Mucosa of descending colon (tissue), 3 donors: Measurements from ENCODE around the gene SPECC1. TPM values are rescaled to one million over a fixed set of nuclear protein-coding genes. Genes with fewer than 3 reads are reported as not detected.

ENCODE experiments used
- ATAC-seq: fragments of 200-7000 bp; cut with Tn5 transposase; one replicate; pipeline ENCODE4 v1.9.1; 2020; ENCODE audit warnings: mild to moderate bottlenecking, moderate library complexity
- DNase-seq, 3 donors: peaks; one replicate each; pipeline ENCODE4 v3.0.0-alpha.2; 2020
- H3K36me3 ChIP-seq: fragments of 200-600 bp; one replicate; pipeline ENCODE4 v1.8.0; 2021; ENCODE audit warnings: low read depth, mild to moderate bottlenecking
- H3K4me1 ChIP-seq: fragments of 200-600 bp; one replicate; pipeline ENCODE4 v1.8.0; 2021; ENCODE audit warnings: low read depth, mild to moderate bottlenecking
- H3K4me3 ChIP-seq: fragments of 200-600 bp; one replicate; pipeline ENCODE4 v1.8.0; 2021; ENCODE audit warnings: mild to moderate bottlenecking
- H3K9me3 ChIP-seq: fragments of 200-600 bp; one replicate; pipeline ENCODE4 v1.8.0; 2021; ENCODE audit warnings: mild to moderate bottlenecking
- CTCF ChIP-seq: fragments of 200-600 bp; IDR thresholded peaks from one replicate; pipeline ENCODE4 v1.8.0; 2022; ENCODE audit warnings: antibody characterized with exemption, mild to moderate bottlenecking
- intact Hi-C, 2 donors: fragments of 100-400 bp; cut with DNase I in 1 of 2; cut with micrococcal nuclease in 1 of 2; formaldehyde crosslinking; loops; one replicate each; pipeline versions ENCODE4 v1.11.0 to v1.11.1; 2022; cut with DNase I, micrococcal nuclease
- total RNA-seq, 3 donors: library from RNA; stranded (reverse); fragmentation: NEBNext Ultra II Directional in 2 of 3; extraction: Animal tissue kit (Norgen Biotek cat#: 25700) in 2 of 3; gene quantifications; one replicate each; pipeline versions ENCODE4 v1.2.1 to v1.2.4, GENCODE V29; 2021 to 2023
- donor health status: DM: no; HTN: no; CAD: no; lungs with moderate emphysema.
- donor health status: DM: no; HTN: no; CAD: no.
- donor health status: DM: no; HTN: yes; CAD: no.

SPECC1 gene
- total RNA-seq, 3 donors from 2014 or later = 36.2 to 86.3 (median 85.7) TPM

GRCh38 chr17:20217677-20218076, 208.5 kb downstream of the SPECC1 start:
- ATAC-seq (no peak), DNase-seq (no peak)
- Histone ChIP-seq H3K9me3 (no peaks in the 10 kb centered on the region), H3K4me3 (no peak overlapping the region), H3K36me3 (no peaks in the 10 kb centered on the region), H3K4me1 (no peaks in the 10 kb centered on the region)
- intact Hi-C loops = no loop called here
- TF ChIP-seq CTCF = no peak

GRCh38 chr17:20218272-20218671, 209.1 kb downstream of the SPECC1 start:
- Histone ChIP-seq H3K9me3 (no peaks in the 10 kb centered on the region), H3K4me3 (no peak overlapping the region), H3K36me3 (no peaks in the 10 kb centered on the region), H3K4me1 (no peaks in the 10 kb centered on the region)
- no peak for DNase-seq
- no peak for TF ChIP-seq CTCF
- ATAC-seq = no peak
- intact Hi-C loops = no loop called here

- ATAC-seq = no peak
- no peak for DNase-seq
- intact Hi-C loops = no loop called here
- Histone ChIP-seq H3K9me3 (no peaks in the 10 kb centered on the region), H3K36me3 (no peaks in the 10 kb centered on the region), H3K4me1 (no peaks in the 10 kb centered on the region), H3K4me3 (no peak overlapping the region)
- TF ChIP-seq CTCF = no peak
Measured at GRCh38 chr17:20223808-20224328, 214.7 kb downstream of the SPECC1 start.

GRCh38 chr17:20224379-20224778, 215.2 kb downstream of the SPECC1 start:
- no peak for TF ChIP-seq CTCF
- Histone ChIP-seq H3K36me3 (no peaks in the 10 kb centered on the region), H3K9me3 (no peaks in the 10 kb centered on the region), H3K4me3 (no peak overlapping the region), H3K4me1 (no peaks in the 10 kb centered on the region)
- intact Hi-C loops = no loop called here
- ATAC-seq = no peak
- no peak for DNase-seq

GRCh38 chr17:20225162-20226115, 216.3 kb downstream of the SPECC1 start:
- Histone ChIP-seq H3K9me3 (no peaks in the 10 kb centered on the region), H3K4me3 (no peak overlapping the region), H3K4me1 (no peaks in the 10 kb centered on the region), H3K36me3 (no peaks in the 10 kb centered on the region)
- ATAC-seq (peak; percentile 32), DNase-seq (no peak)
- intact Hi-C loops = loop anchor here (5.0 kb wide), 2 partner anchors 92 to 103 kb away; no protein-coding TSS in a partner anchor
- TF ChIP-seq CTCF = no peak
